ENCODE results near the gene TGIF2.

DNA sequence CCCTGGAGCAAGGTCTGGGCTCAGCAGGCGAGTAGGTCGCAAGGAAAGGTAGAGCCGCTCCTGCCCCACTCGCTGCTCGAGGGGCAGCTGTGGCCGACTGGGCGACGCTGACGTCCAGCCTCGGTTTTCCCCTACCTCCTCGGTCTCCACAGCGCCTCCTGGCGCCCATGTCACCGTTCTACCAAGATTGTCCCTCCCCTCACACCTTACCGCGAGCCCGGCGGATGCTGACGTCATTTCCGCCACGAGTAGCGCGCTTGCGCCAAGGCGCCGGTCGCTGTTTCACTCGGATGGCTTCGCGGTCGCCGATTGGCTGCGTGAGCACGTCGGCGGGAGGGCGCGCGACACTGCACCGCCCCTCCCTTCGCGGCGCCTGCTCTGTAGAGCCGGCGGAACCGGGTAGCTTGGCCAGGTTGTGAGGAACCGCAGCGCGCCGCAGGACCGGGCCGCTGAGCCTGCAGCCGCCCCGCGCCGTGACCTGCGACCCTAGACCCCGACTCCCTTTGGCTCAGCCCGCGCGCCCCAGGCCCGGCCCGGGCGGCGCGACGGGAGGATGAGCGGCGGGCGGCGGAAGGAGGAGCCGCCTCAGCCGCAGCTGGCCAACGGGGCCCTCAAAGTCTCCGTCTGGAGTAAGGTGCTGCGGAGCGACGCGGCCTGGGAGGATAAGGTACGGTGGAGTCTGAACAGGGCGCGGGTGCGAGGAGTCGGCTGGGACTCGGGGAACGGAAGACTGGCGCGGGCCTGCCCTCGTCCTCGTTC is 32.2 kb downstream of the TGIF2 start, which contains the start of gene RAB5IF:
- peak; percentile 7 to 99 (median 96) for TF ChIP-seq POLR2AphosphoS5 (IDR thresholded peaks at IDR 0.05)
- TF ChIP-seq, protein P1, sequence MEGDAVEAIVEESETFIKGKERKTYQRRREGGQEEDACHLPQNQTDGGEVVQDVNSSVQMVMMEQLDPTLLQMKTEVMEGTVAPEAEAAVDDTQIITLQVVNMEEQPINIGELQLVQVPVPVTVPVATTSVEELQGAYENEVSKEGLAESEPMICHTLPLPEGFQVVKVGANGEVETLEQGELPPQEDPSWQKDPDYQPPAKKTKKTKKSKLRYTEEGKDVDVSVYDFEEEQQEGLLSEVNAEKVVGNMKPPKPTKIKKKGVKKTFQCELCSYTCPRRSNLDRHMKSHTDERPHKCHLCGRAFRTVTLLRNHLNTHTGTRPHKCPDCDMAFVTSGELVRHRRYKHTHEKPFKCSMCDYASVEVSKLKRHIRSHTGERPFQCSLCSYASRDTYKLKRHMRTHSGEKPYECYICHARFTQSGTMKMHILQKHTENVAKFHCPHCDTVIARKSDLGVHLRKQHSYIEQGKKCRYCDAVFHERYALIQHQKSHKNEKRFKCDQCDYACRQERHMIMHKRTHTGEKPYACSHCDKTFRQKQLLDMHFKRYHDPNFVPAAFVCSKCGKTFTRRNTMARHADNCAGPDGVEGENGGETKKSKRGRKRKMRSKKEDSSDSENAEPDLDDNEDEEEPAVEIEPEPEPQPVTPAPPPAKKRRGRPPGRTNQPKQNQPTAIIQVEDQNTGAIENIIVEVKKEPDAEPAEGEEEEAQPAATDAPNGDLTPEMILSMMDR (IDR thresholded peaks at IDR 0.05), result peak; percentile 84 to 88
- peak in 1 of 2 donors; percentile 55 for TF ChIP-seq POLR2A (IDR thresholded peaks at IDR 0.05)
